Activated naive CD4-positive, alpha-beta T cell treated with anti-CD3 and anti-CD28 coated beads, Interleukin-2, amount 50 U/mL, for 16 hours (primary cell): ENCODE measurements around the gene HMOX1.
"Not testable (repeated sequence)": the region's sequence is repeated elsewhere in the genome, so short reads cannot be mapped to it uniquely, and the experiment has no call there.

Source experiments
- DNase-seq: peaks from one replicate; pipeline ENCODE4 v3.0.0-alpha.2; 2020

Gene HMOX1

DNA sequence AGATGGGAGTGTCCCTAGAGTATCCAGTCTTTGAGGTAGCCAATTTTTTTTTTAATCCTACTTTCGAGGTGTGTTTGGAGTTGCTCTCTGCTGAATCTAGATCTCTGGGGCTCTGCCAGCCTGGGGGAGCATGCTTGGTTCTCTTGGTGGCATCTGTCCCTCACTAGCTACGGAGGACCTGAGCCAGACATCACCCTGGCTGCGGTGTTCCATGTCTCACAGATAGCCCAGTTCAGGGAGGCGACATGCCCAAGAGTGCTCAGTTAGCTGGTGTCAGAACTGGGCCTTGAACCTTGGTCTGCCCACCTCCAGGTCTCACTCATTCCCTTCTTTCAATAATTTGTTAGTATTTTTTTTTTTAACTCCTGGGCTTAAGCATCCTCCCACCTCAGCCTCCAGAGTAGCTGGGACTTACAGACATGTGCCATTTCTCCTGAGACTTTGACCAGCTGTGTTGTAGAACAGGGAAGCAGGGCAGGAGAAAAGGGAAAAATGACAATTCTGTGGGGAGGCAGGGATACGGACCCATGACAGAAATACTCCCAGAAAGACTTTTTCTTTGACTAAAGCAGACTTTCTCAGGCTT, 621 bp downstream of the HMOX1 start:
- no peak for DNase-seq

DNA sequence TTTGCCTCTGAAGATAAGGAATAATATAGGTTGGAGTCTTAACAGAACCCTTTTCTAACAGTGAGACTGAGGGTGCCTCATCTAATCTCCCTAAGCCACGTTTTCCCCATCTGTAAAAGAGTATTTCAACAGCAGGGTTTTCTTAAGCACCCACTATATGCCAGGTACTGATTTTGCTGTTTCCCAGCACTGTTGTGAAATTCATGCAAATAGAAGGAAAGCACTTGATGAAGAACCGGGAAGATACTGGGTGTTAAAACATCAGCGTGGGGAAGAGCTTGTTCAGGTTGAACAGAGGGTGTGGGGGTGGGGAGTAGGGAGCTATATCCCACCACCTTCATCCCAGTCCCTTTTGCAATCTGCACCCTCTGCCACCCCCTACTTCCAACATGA, 2.8 kb downstream of the HMOX1 start:
- no peak for DNase-seq

DNA sequence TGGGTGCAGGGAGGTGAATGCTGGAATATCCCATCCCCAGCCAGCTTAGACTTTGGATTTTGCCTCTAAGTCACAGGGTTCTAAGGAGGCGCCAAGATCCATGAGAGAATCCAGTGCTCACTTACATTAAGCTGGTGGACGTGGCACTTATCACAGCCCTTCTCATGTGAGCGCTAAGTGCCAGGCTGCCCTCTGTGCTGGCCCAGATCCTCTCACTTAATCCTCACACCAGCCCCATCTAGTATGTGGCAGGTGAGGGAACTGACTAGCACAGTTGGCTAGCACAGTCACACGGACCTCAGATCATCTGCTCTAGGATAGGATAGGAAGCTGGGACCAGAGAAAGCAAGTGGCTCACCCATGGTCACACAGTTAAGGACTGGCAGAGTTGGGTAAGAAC, 3.6 kb downstream of the HMOX1 start:
- no peak for DNase-seq

DNA sequence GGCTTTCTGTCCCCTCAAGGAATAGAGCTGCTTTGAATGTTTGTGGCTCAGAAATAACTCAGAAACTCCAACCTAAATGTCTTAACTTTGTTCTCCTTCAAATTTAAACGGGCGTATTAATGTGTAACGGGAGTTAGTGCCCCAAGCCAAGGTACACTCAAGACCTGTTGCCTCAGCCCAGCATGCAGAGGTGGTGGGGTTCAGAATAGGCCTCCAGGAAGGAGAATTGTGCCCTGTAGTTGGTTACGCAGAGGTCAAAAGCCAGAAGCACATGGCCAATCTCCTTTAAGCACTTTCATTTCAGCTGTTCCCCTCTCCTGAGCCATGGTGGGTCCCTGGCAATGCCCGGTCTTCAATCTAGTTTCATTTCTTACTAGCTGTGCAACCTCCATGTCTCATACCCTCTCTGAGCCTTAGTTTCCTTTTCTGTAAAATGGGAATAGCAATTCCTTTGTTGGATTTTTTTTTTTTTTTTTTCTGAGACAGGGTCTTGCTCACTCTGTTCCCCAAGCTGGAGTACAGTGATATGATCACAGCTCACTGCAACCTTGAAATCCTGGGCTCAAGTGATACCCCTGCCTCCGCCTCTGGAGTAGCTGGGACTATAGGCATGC, 4.2 kb downstream of the HMOX1 start:
- DNase-seq: no peak

DNA sequence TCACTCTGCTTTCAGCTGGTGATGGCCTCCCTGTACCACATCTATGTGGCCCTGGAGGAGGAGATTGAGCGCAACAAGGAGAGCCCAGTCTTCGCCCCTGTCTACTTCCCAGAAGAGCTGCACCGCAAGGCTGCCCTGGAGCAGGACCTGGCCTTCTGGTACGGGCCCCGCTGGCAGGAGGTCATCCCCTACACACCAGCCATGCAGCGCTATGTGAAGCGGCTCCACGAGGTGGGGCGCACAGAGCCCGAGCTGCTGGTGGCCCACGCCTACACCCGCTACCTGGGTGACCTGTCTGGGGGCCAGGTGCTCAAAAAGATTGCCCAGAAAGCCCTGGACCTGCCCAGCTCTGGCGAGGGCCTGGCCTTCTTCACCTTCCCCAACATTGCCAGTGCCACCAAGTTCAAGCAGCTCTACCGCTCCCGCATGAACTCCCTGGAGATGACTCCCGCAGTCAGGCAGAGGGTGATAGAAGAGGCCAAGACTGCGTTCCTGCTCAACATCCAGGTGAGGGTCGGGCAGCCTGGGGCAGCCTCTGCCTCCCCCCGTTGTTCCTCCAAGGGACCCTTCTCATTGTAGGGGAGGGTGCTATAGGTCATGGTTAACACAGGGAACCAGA, 5.9 kb downstream of the HMOX1 start:
- no peak for DNase-seq

DNA sequence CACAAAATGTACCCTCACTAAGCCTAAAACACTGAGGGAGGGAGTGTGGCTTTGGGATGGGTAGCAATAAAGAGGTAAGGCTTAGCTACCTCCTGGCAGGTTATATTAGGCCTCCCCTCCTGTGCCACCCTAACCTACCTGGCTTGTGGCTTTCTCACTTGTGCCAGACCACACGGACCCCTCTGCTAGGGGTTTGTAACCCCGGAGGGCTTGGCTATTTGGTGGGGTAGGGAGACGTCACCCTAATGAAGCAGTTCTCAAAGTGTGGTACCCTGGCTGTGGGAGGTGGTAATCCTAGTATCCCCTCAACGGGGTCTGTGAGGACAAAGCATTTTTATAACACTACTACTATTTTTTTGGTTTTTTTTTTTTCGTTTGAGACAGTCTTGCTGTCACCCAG, 10.0 kb downstream of the HMOX1 start:
- no peak for DNase-seq

DNA sequence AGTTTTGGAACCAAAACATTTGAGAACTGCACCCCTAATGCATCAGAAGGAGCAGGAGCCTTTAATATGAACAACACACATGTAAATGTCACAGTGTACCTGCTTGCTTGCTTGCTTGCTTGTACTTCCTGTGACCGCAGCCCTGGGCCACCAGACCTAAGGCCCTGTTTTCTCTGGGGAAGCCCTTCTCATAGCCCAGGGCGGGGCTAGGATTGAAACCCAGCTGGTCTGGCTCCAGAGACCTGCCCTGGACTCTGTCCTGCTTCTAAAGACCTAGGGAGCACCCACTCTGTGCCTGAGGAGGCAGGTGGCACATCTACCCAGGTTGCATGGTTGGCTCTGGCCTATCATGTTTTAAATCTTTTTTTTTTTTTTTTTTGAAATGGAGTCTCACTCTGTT, 11.5 kb downstream of the HMOX1 start:
- DNase-seq: no peak

DNA sequence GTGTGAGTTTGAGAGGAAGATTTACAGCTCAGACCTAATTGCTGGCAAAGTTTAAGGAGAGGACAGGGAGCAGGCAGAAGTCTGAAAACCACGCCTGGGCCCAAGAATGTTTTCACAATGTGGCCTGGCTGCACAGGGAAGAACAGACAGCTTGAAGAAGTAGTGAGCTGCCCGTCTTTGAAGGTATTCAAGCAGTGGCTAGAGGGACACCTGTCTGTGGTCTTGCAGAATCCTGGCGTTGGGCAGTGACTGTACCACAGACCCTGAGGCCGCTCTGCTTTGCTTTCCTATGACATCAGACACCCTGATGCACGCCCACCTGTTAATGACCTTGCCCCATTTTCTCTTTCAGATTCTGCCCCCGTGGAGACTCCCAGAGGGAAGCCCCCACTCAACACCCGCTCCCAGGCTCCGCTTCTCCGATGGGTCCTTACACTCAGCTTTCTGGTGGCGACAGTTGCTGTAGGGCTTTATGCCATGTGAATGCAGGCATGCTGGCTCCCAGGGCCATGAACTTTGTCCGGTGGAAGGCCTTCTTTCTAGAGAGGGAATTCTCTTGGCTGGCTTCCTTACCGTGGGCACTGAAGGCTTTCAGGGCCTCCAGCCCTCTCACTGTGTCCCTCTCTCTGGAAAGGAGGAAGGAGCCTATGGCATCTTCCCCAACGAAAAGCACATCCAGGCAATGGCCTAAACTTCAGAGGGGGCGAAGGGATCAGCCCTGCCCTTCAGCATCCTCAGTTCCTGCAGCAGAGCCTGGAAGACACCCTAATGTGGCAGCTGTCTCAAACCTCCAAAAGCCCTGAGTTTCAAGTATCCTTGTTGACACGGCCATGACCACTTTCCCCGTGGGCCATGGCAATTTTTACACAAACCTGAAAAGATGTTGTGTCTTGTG, 12.5 kb downstream of the HMOX1 start:
- DNase-seq: no peak

DNA sequence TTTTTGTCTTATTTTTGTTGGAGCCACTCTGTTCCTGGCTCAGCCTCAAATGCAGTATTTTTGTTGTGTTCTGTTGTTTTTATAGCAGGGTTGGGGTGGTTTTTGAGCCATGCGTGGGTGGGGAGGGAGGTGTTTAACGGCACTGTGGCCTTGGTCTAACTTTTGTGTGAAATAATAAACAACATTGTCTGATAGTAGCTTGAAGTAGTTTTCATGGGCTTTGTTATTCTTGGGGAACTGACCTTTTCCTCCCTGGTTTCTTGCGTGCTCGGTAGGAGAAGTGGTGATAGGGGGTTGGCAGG, 13.1 kb downstream of the HMOX1 start:
- DNase-seq: no peak

DNA sequence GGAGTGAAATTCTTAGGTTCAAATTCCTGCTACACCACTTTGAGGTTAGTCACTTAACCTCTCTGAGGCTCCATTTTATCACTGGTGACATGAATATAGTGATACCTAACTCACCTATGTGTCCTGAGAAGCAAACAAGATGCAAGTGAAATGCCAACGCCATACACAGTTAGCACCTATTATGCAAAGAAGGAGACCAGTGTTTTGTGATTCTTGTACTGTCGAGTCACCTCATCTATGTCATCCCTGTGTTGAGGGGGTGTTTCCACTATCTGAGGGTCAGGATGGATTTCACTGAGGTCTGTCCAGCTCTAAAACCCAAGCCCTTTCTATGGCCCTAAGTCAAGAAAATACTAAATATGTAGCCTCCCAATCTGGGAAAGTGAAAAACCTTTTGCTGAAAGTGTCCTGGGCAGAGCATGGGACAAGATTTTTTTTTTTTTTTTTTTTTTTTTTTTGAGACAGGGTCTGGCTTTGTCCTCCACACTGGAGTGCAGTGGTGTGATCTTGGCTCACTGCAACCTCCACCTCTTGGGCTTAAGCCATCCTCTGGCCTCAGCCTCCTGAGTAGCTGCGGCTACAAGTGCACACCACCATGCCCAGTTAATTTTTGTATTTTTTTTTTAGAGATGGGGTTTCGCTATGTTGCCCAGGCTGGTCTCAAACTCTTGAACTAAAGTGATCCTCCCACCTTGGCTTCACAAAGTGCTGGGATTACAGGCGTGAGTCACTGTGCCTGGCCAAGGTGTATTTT, 14.1 kb downstream of the HMOX1 start:
- DNase-seq: no peak

DNA sequence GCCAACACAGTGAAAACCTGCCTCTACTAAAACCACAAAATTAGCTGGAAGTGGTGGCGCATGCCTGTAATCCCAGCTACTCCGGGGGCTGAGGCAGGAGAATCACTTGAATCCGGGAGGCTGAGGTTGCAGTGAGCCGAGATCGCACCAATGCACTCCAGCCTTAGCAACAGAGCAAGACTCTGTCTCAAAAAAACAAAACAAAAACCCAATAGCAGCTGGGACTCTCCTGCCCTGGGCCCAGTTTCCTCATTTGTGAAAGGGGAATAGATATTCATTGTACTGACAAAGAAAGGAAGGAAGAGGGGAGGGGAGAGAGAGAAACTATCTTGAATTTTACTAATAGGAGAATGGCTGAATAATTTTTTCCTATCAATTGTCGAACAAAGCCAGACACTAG, 15.7 kb downstream of the HMOX1 start:
- DNase-seq: not testable (repeated sequence)

DNA sequence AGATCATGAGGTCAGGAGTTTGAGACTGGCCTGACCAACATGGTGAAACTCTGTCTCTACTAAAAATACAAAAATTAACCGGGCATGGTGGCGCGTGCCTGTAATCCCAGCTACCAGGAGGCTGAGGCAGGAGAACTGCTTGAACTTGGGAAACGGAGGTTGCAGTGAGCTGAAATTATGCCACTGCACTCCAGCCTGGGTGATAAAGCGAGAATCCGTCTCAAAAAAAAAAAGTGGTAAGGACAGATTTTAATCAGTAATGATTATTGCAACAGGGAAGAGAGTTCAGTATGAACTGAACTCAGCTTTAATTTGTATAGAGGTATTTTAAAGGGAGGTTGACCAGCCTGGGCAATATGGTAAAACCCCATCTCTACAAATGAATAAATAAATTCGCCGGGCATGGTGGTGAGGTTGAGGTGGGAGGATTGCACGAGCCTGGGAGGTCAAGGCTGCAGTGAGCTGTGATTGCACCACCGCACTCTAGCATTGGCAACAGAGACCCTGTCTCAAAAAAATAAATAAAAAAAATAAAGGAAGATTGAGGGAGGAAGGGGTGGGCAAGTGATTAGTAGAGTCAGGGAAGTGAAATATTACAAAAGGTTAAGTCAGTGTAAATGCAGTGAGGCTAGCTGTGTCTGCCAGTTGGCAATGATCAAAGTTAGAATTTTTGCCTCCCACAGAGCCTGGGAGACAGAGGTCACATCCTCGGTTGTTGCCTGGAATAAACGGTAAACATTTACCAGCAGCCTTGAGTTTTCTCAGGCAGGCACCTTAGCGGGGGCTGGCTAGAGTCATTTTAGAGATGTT, 16.4 kb downstream of the HMOX1 start:
- DNase-seq: no peak

DNA sequence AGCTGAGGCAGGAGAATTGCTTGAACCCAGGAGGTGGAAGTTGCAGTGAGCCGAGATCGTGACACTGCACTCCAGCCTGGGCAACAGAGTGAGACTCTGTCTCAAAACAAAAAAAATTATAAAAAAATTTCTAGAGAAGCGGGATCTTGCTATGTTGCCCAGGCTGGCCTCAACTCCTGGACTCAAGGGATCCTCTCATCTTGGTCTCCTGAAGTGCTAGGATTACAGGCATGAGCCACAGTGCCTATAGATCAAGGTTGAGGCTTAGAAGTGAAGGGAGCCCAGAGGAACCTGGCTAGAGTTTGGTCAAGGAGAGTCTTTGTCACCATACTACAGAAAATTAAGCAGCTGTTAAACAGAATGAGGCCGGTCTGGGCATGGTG, 17.7 kb downstream of the HMOX1 start:
- no peak for DNase-seq

DNA sequence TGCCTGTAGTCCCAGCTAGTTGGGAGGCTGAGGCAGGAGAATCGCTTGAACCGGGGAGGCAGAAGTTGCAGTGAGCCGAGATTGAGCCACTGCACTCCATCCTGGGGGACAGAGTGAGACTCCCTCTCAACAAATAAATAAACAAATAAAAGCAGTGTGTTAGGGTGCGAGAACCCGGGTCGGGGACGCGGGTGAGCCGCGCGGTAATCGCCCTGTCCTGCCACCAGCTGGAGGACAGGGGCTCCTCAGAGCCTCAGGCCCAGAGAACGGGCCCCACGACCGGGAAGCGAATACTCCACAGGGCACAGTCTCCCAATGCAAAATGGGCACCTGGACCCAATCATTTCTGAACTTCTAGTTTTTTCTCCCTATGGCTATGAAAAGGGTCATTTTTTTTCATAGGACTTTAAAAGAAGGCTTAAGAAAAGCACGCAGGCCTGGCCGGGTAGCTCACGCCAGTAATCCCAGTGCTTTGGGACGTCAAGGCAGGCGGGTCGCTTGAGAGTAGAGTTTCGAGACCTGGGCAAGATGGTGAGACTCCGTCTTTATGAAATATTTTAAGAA, 18.3 kb downstream of the HMOX1 start:
- peak; percentile 25 for DNase-seq

DNA sequence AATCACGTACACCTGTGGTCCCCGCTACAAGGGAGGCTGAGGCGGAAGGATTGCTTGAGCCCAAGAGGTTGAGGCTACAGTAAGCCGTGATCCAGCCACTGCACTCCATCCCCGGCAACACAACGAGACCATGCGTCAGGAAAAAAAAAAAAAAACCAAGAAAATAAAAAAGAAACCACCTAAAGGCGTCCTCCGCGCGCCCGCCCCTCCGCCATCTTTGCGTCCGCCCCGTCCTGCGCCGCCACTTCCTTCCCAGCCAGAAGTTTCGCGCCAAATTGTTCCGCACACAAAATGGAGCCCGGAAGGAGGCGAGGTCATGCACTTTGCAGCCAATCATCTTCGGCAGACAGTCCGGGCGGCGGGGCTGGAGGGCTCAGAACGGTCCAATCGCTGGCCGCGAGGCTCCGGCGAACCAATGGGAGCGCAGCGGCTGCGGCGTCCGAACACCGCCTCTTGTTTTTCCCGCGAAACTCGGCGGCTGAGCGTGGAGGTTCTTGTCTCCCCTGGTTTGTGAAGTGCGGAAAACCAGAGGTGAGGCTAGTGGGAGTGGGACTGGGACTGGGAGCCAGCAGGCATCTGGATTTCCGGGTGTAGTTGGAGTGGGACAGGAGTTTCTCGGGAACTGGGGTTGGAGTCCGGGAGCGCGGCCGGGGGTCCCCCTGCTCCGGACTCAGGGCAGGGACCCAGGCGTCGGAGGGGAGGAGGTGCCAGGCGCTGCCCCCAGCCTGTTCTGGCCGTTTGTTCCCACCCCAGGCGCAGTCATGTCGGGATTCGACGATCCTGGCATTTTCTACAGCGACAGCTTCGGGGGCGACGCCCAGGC, 19.0 kb downstream of the HMOX1 start, which contains the start of gene MCM5:
MCM5 (plus strand) TSS at position 463 of the 823 bp plus-strand sequence; CDS start at position 762, 299 bp downstream.
- DNase-seq: peak; percentile 97

DNA sequence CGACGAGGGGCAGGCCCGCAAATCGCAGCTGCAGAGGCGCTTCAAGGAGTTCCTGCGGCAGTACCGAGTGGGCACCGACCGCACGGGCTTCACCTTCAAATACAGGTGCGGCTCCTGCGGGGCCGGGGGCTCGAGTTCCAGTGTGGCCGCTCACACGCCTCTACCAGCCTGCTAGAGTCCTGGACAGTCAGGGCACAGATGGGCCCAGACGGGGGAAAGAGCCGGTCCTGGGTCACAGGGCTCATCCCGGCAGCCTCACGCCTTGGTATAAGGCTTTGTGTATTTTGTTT, 19.6 kb downstream of the HMOX1 start:
- no peak for DNase-seq

DNA sequence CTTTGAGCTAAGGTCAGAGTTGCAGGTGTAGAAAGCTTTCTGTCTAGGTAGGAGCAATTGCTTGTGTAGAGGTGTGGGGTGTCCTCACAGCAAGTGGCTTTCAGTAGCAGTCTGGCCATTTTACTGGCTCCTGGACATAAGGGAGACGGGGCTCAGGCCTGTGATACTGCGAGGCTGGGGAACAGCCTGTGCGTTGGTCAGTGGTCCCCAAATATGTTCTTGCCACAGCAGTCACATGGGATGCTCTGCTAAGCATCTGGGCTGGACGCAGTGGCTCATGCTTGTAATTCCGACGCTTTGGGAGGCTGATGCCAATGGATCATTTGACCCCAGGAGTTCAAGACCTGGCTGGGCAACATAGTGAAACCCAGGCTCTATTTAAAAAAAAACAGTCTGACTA, 21.0 kb downstream of the HMOX1 start:
- no peak for DNase-seq

DNA sequence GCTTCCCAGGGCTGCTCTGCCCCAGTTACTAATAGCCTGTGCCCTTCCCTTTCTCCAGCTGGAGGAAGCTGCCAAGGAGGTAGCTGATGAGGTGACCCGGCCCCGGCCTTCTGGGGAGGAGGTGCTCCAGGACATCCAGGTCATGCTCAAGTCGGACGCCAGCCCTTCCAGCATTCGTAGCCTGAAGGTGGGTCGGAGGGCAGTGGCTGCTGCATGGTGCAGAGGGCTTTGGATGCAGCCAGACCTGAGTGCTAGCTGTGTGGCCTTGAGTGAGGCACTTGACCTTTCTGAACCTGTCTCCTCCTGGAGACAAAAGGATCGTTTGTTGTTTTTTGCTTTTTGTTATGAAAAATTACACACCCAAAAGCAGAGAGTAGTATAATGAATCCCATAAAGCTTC, 22.5 kb downstream of the HMOX1 start:
- no peak for DNase-seq

DNA sequence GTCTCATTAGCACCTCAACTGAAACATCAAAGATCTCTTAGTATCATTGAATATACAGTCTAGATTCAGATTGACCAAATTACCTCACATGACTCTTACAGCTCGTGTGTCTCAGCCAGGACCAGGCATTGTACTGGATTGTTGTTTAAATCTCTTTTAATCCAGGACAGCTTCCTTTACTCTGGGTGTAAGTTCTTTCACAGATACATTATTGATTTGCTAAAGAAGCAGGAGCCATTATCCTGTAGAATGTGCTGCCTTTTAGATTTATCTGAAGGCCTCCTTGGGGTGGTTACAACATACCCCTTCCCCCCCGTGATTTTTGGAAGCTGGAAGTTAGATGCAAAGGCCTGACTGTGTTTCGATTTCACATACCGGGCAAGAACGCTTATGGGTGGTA, 23.3 kb downstream of the HMOX1 start:
- DNase-seq: no peak

DNA sequence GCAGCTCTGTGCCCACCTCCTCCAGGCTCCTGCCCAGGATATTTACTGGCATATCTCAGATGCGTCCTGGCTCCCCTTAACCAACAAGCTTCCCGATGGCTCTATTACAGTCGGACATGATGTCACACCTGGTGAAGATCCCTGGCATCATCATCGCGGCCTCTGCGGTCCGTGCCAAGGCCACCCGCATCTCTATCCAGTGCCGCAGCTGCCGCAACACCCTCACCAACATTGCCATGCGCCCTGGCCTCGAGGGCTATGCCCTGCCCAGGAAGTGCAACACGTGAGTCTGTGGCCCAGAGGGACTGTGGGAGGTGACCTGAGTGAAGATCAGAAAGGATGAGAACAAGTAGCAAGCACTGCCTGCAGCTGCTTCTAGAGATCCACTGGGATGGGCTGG, 25.5 kb downstream of the HMOX1 start:
- no peak for DNase-seq

DNA sequence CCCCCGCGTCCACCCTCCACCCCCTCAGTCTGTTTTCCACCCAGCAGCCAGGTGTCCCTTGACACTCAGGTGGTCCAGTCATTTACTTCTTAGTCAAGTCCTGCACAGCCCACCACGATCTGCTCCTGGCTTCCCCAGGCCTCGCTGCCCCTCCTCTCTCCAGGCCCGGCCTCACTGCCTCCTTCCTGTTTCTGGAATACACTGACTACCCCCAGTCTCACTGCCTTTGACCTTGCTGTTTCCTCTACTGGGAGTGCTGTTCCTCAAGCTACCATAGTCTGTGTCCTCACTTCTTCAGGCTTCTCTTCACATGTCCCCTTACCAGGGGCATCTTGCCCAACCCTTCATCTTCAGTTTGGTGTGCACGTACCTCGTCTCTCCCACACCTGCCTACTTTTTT, 26.5 kb downstream of the HMOX1 start:
- no peak for DNase-seq
